Esophagus squamous epithelium (tissue), 4 donors: ENCODE results near the gene PDXDC1.
"Not testable (repeated sequence)": the region's sequence is repeated elsewhere in the genome, so short reads cannot be mapped to it uniquely, and the experiment has no call there.

Experiments used
- CTCF ChIP-seq, 6 experiments: fragments of 450-650 bp in 4 of 6; fragments of 200-600 bp in 2 of 6; sonication (generic) in 2 of 6; IDR thresholded peaks; one replicate each; pipeline ENCODE4 v1.5.1; 2016 to 2019; ENCODE audit warnings: antibody characterized with exemption in 6 of 6, mild to moderate bottlenecking in 4 of 6, moderate library complexity in 4 of 6
- POLR2A ChIP-seq, 4 donors: fragments of 450-650 bp; IDR thresholded peaks; one replicate each; pipeline ENCODE4 v1.6.1; 2017; ENCODE audit warnings: antibody characterized with exemption in 4 of 4, mild to moderate bottlenecking in 4 of 4, moderate library complexity in 3 of 4

- not testable (repeated sequence) for TF ChIP-seq CTCF, POLR2A (IDR thresholded peaks at IDR 0.05)
Measured at GRCh38 chr16:15082788-15083187, 108.0 kb downstream of the PDXDC1 start.
